Urothelium cell line (cell line): ENCODE measurements around the gene ACSM2B.
A peak's percentile ranks its signal among the peaks of the same experiment; 100 is the strongest.
"Not testable (repeated sequence)": the region's sequence is repeated elsewhere in the genome, so short reads cannot be mapped to it uniquely, and the experiment has no call there.

Source experiments
- DNase-seq: peaks from one replicate; pipeline ENCODE4 v3.0.0; 2011; ENCODE audit warnings: low spot score, mixed read lengths
- FAIRE-seq: peaks from 2 replicates; lab custom pipeline; 2011; peaks lifted over from hg19 to GRCh38; lab: Jason Lieb, UNC

The ACSM2B gene

GRCh38 chr16:20598832-20599469 is 22.8 kb upstream of the ACSM2B start:
- DNase-seq (no peak), FAIRE-seq (no peak)

DNA sequence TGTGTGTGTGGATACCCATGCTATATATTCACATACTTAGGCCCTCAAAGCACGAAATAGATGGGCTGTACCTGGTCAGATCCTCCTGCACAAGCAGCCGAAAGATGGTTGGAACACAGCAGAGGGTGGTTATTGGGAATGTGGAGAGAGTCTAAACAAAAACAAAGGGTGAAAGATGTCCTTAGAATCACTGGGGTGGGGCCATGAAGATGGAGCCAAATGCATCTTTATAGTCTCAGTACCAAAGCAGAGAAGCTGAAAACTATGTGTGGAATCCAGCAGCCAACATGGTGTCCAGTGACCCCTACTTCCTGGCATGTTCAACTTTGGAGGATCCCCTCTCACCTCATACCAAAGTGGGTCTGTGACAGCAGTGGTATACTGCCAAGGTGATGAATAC is 19.5 kb upstream of the ACSM2B start:
- not testable (repeated sequence) for FAIRE-seq, DNase-seq

DNA sequence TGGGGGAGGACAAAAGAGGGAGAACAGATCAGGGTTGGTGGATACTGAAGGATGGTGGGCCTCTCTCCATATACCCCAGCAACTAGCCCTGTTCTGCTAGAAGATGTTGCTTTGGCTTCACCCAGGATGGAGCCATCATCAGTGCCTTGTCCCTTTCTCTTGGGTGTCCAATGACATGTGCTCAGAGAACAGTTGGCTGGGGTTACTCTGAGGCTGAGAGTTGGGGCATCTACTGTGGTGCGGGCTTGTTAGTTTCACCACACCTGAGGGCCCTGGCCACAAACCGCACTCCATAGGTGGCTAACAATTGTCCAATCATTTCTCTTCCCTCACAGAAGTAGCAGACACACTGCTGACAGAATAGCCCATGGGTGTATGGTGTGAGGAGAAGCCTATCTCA is 18.9 kb upstream of the ACSM2B start:
- FAIRE-seq: peak; percentile 86
- DNase-seq: not testable (repeated sequence)

DNA sequence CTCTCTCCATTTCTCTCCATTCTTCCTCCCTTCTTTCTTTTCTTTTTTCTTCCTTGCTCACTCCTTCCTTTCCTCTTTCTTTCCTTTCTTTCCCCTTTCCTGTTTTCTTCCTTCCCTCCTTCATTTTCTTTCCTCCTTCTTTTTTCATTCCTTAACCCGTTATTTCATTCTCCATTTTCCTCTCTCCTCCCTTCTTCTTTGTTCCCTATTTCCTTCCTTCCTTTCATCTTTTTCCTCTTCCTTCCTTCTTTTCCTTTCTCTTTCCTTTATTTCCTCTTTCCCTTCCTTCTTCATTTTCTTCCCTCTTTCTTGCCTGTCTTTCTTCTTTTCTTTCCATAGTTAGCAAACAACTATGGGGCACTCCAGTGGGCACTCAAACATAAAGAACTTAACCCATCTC is 16.6 kb upstream of the ACSM2B start:
- not testable (repeated sequence) for DNase-seq, FAIRE-seq

- DNase-seq, FAIRE-seq: not testable (repeated sequence)
These were observed 13.3 kb upstream of the ACSM2B start for GRCh38 chr16:20589486-20589885.

DNA sequence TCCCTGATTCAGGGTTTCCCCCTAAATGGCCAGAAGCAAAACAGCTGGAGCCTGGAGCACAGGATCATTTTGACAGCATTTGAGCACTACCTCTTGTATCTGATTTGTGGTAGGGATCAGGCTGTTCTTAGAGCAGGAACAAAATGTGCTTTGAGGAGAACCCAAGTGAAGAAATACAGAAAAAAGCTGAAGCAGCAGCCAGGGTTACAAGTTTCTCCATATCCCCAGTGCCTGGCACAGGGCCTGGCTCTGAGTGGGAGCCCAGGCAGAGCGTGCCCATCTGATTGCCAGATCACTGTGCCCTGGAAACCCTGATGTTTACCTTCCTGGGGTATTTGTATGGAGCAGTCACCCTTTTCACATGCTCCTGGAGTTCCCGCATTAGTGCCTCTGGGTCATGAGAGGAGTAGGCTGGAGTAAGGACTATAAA is 11.5 kb upstream of the ACSM2B start:
- not testable (repeated sequence) for FAIRE-seq, DNase-seq

GRCh38 chr16:20586716-20587115 is 10.5 kb upstream of the ACSM2B start:
- DNase-seq, FAIRE-seq: not testable (repeated sequence)

GRCh38 chr16:20586112-20586511 is 9.9 kb upstream of the ACSM2B start:
- not testable (repeated sequence) for FAIRE-seq

DNA sequence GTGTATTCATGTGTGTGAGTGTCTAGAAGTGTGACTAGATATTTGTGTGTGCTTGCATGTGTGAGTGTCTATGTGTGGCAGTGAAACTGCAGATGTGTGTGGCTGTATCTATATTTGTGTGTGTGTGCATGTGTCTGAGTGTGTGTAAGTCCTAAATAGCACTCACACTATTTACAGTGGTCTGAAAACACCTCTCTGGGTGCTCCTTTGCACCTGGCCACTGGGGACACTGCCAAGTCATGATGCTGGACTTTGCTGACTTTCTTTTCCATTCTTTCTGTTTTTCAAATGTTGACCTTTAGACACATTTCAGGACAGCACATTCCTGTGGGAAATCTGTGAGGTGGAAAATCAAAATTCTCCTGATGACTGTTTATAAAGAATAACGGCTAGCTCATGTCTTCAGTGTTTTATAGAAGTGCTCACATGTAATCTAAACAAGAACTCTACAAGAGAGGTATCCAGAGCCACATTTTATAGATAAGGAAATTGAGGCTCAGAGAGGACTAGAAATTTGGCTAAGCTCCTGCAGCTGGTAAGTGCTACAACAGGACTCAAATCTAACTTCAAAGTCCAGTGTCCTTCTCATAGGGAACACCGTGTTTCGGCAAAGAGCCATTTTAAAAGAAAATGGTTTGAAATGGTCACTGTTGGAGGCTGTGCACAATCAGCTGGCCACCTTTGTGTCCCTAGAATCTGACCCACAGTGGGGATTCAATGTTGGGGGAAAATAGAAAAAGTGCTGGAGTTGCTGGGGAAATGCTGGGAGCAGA is 4.5 kb upstream of the ACSM2B start:
- DNase-seq: not testable (repeated sequence)
- peak; percentile 35 for FAIRE-seq

More at GRCh38 chr16:20586112-20586511, 9.9 kb upstream of the ACSM2B start:
- not testable (repeated sequence) for DNase-seq

GRCh38 chr16:20578091-20578490 is 1.9 kb upstream of the ACSM2B start:
- DNase-seq, FAIRE-seq: not testable (repeated sequence)

DNA sequence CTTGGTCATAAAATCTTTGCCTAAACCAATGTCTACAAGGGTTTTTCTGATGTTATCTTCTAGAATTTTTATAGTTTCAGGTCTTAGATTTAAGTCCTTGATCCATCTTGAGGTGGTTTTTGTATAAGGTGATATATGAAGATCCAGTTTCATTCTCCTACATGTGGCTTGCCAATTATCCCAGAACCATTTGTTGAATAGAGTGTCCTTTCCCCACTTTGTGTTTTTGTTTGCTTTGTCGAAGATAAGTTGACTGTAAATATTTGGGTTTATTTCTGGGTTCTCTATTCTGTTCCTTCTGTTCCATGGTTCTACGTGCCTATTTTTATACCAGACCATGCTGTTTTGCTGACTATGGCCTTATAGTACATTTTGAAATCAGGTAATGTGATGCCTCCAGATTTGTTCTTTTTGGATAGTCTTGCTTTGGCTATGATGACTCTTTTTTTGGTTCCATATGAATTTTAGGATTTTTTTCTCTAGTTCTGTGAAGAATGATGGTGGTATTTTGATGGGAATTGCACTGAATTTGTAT is 7.0 kb downstream of the ACSM2B start:
- not testable (repeated sequence) for FAIRE-seq, DNase-seq

DNA sequence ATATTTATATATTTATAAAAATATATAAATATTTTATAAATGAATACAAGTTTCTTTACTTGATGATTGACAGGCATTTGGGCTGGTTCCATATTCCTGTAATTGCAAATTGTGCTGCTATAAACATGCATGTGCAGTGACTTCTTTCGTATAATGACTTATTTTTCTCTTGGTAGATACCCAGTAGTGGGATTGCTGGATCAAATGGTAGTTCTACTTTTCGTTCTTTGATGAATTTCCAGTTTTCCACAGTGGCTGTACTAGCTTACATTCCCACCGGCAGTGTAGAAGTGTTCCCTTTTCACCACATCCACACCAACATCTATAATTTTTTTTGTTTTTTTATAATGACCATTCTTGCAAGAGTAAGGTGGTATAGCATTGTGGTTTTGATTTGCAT is 7.8 kb downstream of the ACSM2B start:
- FAIRE-seq (no peak), DNase-seq (no peak)

- no peak for FAIRE-seq
These were observed 9.3 kb downstream of the ACSM2B start for GRCh38 chr16:20566864-20567263.

DNA sequence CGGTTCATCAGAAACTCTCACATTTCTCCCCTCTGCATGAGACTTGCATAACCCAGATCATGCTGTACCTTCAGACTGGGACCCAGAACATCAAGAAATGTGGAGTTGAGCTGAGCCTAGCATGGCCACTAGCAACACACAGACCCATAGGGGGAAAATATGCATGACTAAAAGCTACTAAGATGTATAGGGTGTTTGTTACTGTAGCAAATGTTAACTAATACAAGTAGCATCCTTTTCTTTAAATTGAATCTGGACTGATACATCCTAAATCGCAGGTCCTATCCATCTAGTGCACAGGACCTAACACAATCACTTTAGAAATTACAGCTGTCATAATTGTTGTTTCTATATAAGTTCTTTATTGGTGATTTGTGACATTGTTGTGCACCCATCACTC is 10.8 kb downstream of the ACSM2B start:
- FAIRE-seq, DNase-seq: not testable (repeated sequence)

More at GRCh38 chr16:20566864-20567263, 9.3 kb downstream of the ACSM2B start:
- DNase-seq: no peak

GRCh38 chr16:20564218-20564617 is 11.9 kb downstream of the ACSM2B start:
- not testable (repeated sequence) for DNase-seq, FAIRE-seq

DNA sequence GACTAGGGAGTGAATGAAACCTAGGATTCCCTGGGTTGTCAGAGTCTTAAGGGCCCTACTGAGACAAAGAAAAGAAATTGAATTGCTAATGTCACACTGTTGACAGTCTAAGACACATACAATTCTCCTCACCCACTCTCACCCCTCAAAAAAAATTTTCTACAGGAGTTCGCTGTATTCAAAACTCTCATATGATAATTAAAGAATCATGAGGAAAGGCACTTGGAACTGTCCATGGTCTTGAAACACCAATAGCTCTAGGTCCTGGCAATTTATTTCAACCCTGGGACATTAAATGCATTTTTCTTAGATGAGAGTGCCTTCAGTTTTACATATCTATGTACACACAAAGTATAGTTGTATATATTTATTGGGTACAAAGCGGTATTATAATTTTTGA is 20.5 kb downstream of the ACSM2B start:
- not testable (repeated sequence) for DNase-seq, FAIRE-seq

- DNase-seq, FAIRE-seq: not testable (repeated sequence)
These were observed 21.5 kb downstream of the ACSM2B start for GRCh38 chr16:20554689-20555088.

DNA sequence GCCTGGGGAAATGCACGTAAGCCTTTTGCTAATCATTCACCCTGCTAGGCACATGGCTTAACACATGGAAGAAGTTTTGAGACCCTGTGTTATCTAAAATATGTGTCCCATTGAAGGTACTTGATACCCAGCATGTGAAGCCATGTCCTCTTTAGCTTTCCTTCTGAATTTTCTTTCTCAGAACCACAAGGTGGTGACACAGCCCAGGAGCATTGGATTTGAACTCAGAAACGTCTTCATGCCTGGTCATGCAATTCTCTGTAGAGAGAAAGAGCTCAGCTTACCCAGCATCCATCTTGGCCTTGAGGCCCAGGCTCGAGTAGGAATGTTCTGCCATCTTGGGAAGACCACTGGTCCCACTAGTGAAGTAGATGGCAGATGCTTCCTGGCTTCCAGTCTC is 22.7 kb downstream of the ACSM2B start:
- FAIRE-seq, DNase-seq: not testable (repeated sequence)

GRCh38 chr16:20546951-20547350 is 29.2 kb downstream of the ACSM2B start:
- DNase-seq, FAIRE-seq: not testable (repeated sequence)

DNA sequence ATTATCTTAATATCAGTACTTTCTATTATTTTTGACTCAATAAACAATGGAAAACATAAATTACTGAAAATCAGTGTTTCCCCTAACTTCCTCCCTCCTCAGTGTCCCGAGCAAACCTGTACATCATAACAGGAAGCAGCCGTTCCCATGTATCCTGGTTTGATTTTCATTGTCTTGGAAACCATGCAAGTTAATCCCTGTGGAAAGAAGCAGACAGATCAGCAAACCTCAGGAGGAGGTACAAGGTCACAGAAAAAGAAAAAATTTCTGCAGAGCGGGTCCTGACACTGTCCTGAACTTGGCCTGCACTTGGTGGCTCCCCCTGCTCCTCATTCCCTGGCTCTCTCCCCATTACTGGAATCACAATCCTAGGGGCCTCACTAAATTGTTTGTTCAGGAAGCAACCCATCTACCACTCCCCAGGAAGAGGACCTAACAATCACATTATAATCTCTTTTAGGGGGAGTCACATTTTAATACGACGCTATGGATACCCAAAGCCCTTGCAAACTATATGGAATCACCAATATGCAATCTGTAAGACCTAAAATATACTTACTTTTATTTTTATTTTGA is 29.8 kb downstream of the ACSM2B start:
- FAIRE-seq: not testable (repeated sequence)

More for the DNA sequence above, 29.8 kb downstream of the ACSM2B start:
- DNase-seq: not testable (repeated sequence)
